Left hindlimb (tissue), 1 donor: ENCODE measurements around the gene MEF2D.

Source experiments
- DNase-seq: peaks from one replicate; pipeline ENCODE4 v3.0.0-alpha.2; 2018

MEF2D gene

GRCh38 chr1:156438278-156438987, 62.1 kb downstream of the MEF2D start:
- no peak for DNase-seq

GRCh38 chr1:156437037-156437867, 63.3 kb downstream of the MEF2D start:
- DNase-seq: no peak

- DNase-seq: no peak
Observed at GRCh38 chr1:156436141-156437036, 64.2 kb downstream of the MEF2D start.

- no peak for DNase-seq
Observed at GRCh38 chr1:156435545-156436140, 64.9 kb downstream of the MEF2D start.

- no peak for DNase-seq
Observed at GRCh38 chr1:156434989-156435544, 65.5 kb downstream of the MEF2D start.

GRCh38 chr1:156433602-156434001, 67.0 kb downstream of the MEF2D start:
- no peak for DNase-seq

- no peak for DNase-seq
Observed at GRCh38 chr1:156433032-156433431, 67.5 kb downstream of the MEF2D start.

GRCh38 chr1:156432669-156433018, 67.9 kb downstream of the MEF2D start:
- DNase-seq: no peak

- no peak for DNase-seq
Observed at GRCh38 chr1:156431769-156432668, 68.6 kb downstream of the MEF2D start.

GRCh38 chr1:156431366-156431765, 69.2 kb downstream of the MEF2D start:
- no peak for DNase-seq

- no peak for DNase-seq
Observed at GRCh38 chr1:156430866-156431265, 69.7 kb downstream of the MEF2D start.

- DNase-seq: no peak
Observed at GRCh38 chr1:156430303-156430702, 70.3 kb downstream of the MEF2D start.

GRCh38 chr1:156429313-156430060, 71.1 kb downstream of the MEF2D start:
- no peak for DNase-seq

GRCh38 chr1:156428746-156429288, 71.8 kb downstream of the MEF2D start:
- no peak for DNase-seq

- no peak for DNase-seq
Observed at GRCh38 chr1:156427957-156428356, 72.6 kb downstream of the MEF2D start.

GRCh38 chr1:156425943-156426342, 74.6 kb downstream of the MEF2D start:
- DNase-seq: no peak

GRCh38 chr1:156424806-156425432, 75.7 kb downstream of the MEF2D start:
- DNase-seq: no peak

GRCh38 chr1:156423422-156424352, 76.9 kb downstream of the MEF2D start:
- no peak for DNase-seq

- DNase-seq: no peak
Observed at GRCh38 chr1:156422602-156423091, 77.9 kb downstream of the MEF2D start.
